Stimulated activated CD4-positive, alpha-beta T cell treated with anti-CD3 and anti-CD28 coated beads, TNF-alpha, amount 100 ng/mL, for 48 hours (primary cell): Measurements from ENCODE around the gene LEAP2.

Experiments
- DNase-seq, 3 donors: peaks; one replicate each; pipeline ENCODE4 v3.0.0-alpha.2; 2020; ENCODE audit warnings: low read depth in 3 of 3

The LEAP2 gene

DNA sequence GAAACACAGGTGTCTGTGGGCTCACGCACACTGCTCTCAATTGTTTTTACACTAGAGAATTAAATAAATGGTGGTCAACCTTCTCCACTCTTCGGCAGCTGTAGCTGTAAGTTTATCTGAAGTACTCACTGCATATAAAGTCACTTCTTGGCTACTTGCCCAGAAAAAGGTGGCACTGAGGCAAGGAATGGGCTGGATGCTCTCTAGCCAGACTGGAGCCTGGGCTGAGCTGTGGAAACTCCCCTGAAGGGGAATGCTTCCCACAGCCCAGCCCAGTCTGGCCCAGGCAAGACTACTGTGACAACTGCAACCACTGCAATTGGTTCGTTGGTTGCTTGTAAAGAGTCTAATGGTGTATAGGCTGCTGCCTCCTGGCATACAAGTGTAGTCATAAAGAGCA is 4.5 kb downstream of the LEAP2 start:
- no peak for DNase-seq

GRCh38 chr5:132883261-132883834 is 9.9 kb downstream of the LEAP2 start:
- no peak for DNase-seq

DNA sequence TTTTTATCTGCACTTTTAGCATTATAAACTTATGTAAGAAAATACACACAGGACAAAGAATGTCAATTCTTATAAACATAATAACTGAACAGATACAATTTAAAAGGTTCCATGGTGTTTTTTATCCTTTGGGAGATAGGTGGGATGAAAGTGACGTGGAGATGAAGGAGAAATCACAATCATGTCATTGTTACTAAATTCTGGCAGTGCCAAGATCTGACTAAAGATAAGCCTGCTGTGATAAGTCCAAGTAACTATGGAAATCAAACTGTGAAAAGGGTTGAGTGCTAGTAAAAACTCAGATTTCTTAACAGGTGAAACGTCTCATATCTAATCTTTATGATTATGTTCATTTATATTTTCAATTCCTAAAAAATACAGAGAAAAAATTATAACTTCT is 11.1 kb downstream of the LEAP2 start:
- no peak for DNase-seq

GRCh38 chr5:132886064-132886823 is 12.8 kb downstream of the LEAP2 start:
- no peak for DNase-seq

- DNase-seq = no peak
Measured at GRCh38 chr5:132887283-132887682, 13.8 kb downstream of the LEAP2 start.

- no peak for DNase-seq
Measured at GRCh38 chr5:132889501-132889900, 16.0 kb downstream of the LEAP2 start.

GRCh38 chr5:132890817-132891216 is 17.3 kb downstream of the LEAP2 start:
- DNase-seq = no peak

GRCh38 chr5:132895719-132896305 is 22.3 kb downstream of the LEAP2 start:
- no peak for DNase-seq

GRCh38 chr5:132896685-132897084 is 23.2 kb downstream of the LEAP2 start:
- no peak for DNase-seq

DNA sequence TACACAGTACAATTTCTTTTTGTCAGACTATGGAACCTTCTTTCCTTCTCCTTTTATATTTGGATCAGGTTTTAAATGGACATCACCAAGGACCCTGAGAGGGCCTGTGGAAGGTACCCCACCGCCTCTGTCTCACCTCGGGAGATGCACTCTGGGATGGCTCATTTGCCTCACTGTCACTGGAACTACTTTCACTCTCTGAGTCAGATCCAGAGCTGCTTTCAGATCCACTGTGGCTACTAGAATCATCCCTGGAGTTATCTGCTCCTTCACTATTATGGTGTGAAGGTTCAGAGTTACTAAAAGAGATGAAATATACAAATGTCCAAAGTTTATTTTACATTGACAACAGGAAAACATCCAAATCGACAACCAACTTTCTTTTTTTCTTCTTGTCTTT is 24.6 kb downstream of the LEAP2 start:
- no peak for DNase-seq

DNA sequence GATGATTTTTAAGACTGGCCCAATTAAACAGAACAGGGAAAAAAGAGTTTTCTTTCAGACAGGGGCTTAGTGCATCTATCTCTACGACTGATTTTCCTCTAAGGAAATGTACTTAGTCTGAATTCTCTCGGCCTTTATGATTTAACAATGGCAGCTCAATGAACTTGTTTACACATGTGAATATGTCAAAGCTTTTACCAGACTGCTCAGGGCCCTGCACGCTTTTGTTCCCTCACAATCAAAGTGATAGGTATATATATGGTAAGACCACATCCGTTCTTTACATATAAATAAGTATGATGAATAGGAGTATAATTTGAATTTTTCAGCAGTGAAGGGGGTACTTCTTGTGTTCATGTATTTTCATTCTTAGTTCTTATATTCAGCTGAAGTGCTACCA is 27.6 kb downstream of the LEAP2 start:
- DNase-seq = no peak

- DNase-seq = no peak
Measured at GRCh38 chr5:132901730-132902129, 28.3 kb downstream of the LEAP2 start.

GRCh38 chr5:132905938-132906337 is 32.5 kb downstream of the LEAP2 start:
- no peak for DNase-seq

DNA sequence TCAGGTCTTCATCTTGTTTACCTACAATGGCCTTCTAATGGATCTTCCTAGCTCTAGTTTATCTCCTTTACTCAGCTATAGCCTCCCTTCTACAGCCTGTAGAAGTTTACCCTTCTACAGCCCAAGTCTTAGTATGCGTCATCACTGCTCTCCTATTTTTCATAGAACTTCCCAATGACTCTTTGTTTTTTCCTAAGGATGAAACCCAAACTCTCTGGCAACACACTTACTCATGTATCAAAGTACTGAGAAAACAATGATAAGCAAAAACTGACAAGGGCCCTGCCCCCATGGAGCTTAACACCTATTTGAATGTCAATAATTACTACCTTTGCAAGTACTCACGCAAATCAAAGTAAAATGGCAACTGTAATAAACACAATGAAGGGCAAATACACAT is 33.7 kb downstream of the LEAP2 start:
- DNase-seq = no peak

- DNase-seq = no peak
Measured at GRCh38 chr5:132909702-132910101, 36.2 kb downstream of the LEAP2 start.

- DNase-seq = no peak
Measured at GRCh38 chr5:132915681-132916080, 42.2 kb downstream of the LEAP2 start.

DNA sequence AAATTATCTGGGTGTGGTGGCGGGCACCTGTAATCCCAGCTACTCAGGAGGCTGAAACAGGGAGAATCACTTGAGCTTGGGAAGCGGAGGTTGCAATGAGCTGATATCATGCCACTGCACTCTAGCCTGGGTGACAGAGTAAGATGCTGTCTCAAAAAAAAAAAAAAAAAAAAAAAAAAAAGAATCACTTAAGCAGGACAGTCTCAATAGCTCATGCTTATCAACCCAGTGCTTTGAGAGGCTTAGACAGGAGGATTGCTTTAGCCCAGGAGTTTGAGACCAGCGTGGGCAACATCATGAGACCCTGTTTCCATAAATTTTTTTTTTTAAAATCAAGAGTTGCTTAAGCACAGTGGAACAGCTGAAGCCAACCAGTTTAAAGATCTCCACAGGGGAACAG is 42.6 kb downstream of the LEAP2 start:
- DNase-seq = no peak
